ENCODE data around the gene ACTN2. TPM values are rescaled to one million over a fixed set of nuclear protein-coding genes. Genes with fewer than 3 reads are reported as not detected.

The ACTN2 gene
- total and polyA plus RNA-seq, 2 donors (not counting 3 experiments of a cell fraction or from before 2014, with no cell fraction given), result 0.22 to 0.55 TPM

DNA sequence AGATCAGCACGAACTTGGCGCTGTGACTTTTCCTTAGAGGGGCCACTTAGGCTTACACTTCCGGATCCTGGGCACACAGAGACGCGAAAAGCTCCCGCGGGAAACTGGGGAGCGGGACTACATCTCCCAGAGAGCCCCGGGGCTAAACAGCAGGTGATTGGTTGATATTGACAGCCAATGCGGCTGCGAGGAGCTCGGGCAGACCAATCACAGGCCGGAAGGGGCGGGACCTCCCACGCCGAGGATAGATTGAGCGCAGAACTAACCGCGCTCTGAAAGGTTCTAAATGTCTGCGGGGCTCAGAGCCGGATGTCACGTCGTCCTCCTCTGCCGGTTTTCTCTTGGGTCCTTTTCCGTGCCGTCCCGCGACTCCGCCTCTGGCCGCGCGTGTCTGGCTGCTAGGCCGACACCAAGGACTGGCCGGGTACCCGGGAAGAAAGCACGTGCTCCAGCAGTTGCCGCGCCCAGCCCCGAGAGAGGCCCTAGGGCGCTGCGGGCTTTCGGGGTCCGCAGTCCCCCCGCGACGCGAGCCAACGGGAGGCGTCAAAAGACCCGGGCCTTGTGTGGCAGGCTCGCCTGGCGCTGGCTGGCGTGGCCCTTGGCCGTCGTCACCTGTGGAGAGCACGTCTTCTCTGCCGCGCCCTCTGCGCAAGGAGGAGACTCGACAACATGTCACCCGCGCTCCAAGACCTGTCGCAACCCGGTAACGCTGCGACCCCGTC, 108.9 kb downstream of the ACTN2 start, which contains the start of gene MTR:
TSS of gene MTR (plus strand) at position 258 of the 722 bp plus-strand sequence. CDS start at position 670, 412 bp downstream.
- Histone ChIP-seq H3K27me3 (ENCODE audit: control insufficient read depth in 2 of 2, insufficient read depth in 2 of 2, low read length in 2 of 2) (no peaks in the 10 kb centered on the region), H3K4me3 (replicated peaks in 1 of 3; ENCODE audit: insufficient read depth in 1 of 3, low read depth in 1 of 3, low read length in 3 of 3) (peak within 1 kb of the TSS; percentile 50 to 92 (median 85)), H3K4me2 (ENCODE audit: insufficient read depth, low read length) (peak within 1 kb of the TSS; percentile 98), H3K9ac (replicated peaks; ENCODE audit: extremely low read depth, insufficient read depth, low read length) (peak within 1 kb of the TSS; percentile 68), H3K9me3 (replicated peaks; ENCODE audit: control insufficient read depth, insufficient read depth, low read length) (no peaks in the 10 kb centered on the region), H2AFZ (ENCODE audit: low read depth, low read length) (peak within 1 kb of the TSS; percentile 81), H4K20me1 (replicated peaks; ENCODE audit: control insufficient read depth, extremely low read depth, insufficient read depth, low read length) (no peaks in the 10 kb centered on the region), H3K9me1 (replicated peaks; ENCODE audit: control insufficient read depth, extremely low read depth, insufficient read depth, low read length) (no peaks in the 10 kb centered on the region), H3K27ac (ENCODE audit: insufficient read depth, low read depth, low read length) (peak within 1 kb of the TSS; percentile 39), H3K36me3 (ENCODE audit: control insufficient read depth in 2 of 2, extremely low read depth in 1 of 2, insufficient read depth in 2 of 2, low read length in 2 of 2) (no peaks in the 10 kb centered on the region), H3K79me2 (ENCODE audit: control insufficient read depth, insufficient read depth, low read length) (peaks cover 25% of the 10 kb centered on the region), H3K4me1 (ENCODE audit: control insufficient read depth, extremely low read depth, insufficient read depth, low read length) (peaks cover 11% of the 10 kb centered on the region)
- TF ChIP-seq POLR2A (IDR thresholded peaks at IDR 0.05; ENCODE audit: low read depth, low read length) (peak; percentile 89), JUN (IDR thresholded peaks at IDR 0.05; ENCODE audit: borderline replicate concordance, insufficient read depth, insufficient read length, low read depth) (no peak), MAX (IDR thresholded peaks at IDR 0.05; ENCODE audit: insufficient read depth, insufficient read length) (peak; percentile 71), POLR2AphosphoS5 (IDR thresholded peaks at IDR 0.05; ENCODE audit: insufficient read depth, low read depth, low read length) (peak; percentile 85)
- BruUV-seq (replicated peaks), result TSS peak; percentile 55
- dilution Hi-C loops (cut with MboI; ENCODE audit: extremely low pct_ligation_motif_present, low sequenced_read_pairs), result no loop called here
- ChIA-PET CTCF (interaction anchor here (0.9 to 2.5 kb wide), 9 partner anchors 9 to 767 kb away, joined by 3 to 21 read pairs (median 4); partner anchors contain the start of gene HEATR1), POLR2A (interaction anchor here (1.2 kb wide), 1 partner anchor 191 kb away, joined by 8 read pairs; the partner anchor contains the start of gene HEATR1)
- FAIRE-seq (peak; percentile 95), DNase-seq (ENCODE audit: low read depth, low spot score) (peak; percentile 98)
- intact Hi-C loops (cut with micrococcal nuclease), result loop anchor here (1.0 to 5.0 kb wide), 7 partner anchors 61 to 653 kb away; partner anchors contain the start of genes ACTN2, ERO1B, GPR137B and HEATR1

Measured in endothelial cell of umbilical vein (primary cell).